Choroid plexus epithelial cell (primary cell): Measurements from ENCODE around the gene ATP9B.

Source experiments
- DNase-seq: peaks from one replicate; pipeline ENCODE4 v3.0.0-alpha.2; 2010; ENCODE audit warnings: low read depth
- H3K4me3 ChIP-seq: 2 replicates; pipeline ENCODE4 v1.5.1; 2011; ENCODE audit warnings: low read depth, mild to moderate bottlenecking, control low read depth, low read length, moderate library complexity
- TF ChIP-seq, protein P1 (sequence below): conservative IDR thresholded peaks from 2 replicates; pipeline ENCODE4 v1.5.1; 2011; ENCODE audit warnings: low read depth, mild to moderate bottlenecking, control low read depth, inconsistent platforms, low read length, moderate library complexity

ATP9B gene

GRCh38 chr18:79229431-79229830 lies 160.2 kb downstream of the ATP9B start:
- no peak for DNase-seq
- TF ChIP-seq, protein P1, sequence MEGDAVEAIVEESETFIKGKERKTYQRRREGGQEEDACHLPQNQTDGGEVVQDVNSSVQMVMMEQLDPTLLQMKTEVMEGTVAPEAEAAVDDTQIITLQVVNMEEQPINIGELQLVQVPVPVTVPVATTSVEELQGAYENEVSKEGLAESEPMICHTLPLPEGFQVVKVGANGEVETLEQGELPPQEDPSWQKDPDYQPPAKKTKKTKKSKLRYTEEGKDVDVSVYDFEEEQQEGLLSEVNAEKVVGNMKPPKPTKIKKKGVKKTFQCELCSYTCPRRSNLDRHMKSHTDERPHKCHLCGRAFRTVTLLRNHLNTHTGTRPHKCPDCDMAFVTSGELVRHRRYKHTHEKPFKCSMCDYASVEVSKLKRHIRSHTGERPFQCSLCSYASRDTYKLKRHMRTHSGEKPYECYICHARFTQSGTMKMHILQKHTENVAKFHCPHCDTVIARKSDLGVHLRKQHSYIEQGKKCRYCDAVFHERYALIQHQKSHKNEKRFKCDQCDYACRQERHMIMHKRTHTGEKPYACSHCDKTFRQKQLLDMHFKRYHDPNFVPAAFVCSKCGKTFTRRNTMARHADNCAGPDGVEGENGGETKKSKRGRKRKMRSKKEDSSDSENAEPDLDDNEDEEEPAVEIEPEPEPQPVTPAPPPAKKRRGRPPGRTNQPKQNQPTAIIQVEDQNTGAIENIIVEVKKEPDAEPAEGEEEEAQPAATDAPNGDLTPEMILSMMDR: no peak
- no peak overlapping the region for H3K4me3 ChIP-seq

DNA sequence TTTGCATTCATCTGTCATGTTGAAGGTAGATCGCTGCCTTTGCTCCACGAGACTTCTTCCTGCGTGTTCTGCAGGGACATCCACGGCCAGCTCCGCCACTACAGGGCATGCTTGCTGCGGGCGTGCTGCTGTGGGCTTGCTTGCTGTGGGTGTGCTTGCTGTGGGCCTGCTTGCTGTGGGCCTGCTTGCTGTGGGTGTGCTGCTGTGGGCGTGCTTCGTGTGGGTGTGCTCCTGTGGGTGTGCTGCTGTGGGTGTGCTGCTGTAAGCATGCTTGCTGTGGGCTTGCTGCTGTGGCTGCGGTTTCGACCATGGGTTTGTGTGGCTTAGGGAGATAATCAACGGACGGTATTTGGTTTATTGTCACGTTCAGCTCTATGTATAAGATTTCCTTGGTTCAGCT lies 165.2 kb downstream of the ATP9B start:
- no peak for DNase-seq
- TF ChIP-seq, protein P1: no peak
- no peak overlapping the region for H3K4me3 ChIP-seq

GRCh38 chr18:79239631-79240030 lies 170.4 kb downstream of the ATP9B start:
- H3K4me3 ChIP-seq: no peak overlapping the region
- TF ChIP-seq, protein P1: no peak
- DNase-seq: no peak

- no peak for DNase-seq
- TF ChIP-seq, protein P1: no peak
- no peak overlapping the region for H3K4me3 ChIP-seq
Observed at GRCh38 chr18:79241755-79242154, 172.6 kb downstream of the ATP9B start.

- no peak overlapping the region for H3K4me3 ChIP-seq
- TF ChIP-seq, protein P1: no peak
- DNase-seq: no peak
Observed at GRCh38 chr18:79242246-79242645, 173.1 kb downstream of the ATP9B start.

DNA sequence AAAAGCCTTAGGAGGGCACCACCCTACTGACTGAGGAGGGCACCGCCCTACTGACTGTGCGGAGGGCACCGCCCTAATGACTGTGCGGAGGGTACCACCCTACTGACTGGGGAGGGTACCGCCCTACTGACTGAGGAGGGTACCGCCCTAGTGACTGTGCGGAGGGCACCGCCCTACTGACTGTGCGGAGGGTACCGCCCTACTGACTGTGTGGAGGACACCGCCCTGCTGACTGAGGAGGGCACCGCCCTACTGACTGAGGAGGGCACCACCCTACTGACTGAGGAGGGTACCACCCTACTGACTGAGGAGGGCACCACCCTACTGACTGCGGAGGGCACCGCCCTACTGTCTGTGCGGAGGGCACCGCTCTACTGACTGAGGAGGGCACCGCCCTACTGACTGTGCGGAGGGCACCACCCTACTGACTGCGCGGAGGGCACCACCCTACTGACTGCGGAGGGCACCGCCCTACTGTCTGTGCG lies 176.4 kb downstream of the ATP9B start:
- H3K4me3 ChIP-seq: no peak overlapping the region
- DNase-seq: no peak
- TF ChIP-seq, protein P1: no peak

GRCh38 chr18:79246309-79247108 lies 177.3 kb downstream of the ATP9B start:
- peak overlapping the region; percentile 24 for H3K4me3 ChIP-seq
- TF ChIP-seq, protein P1: peak; percentile 69
- DNase-seq: peak; percentile 80
